Adipose tissue (tissue), 3 donors: Measurements from ENCODE around the gene ZDHHC1. TPM values are rescaled to one million over a fixed set of nuclear protein-coding genes. Genes with fewer than 3 reads are reported as not detected.

ENCODE experiments used
- H3K27ac ChIP-seq: one replicate; pipeline ENCODE4 v1.5.1; 2013; ENCODE audit warnings: low read depth, low read length
- WGBS, 3 donors: extraction: QIAGEN DNeasy Blood & Tissue Kit; methylation state at CpG; one replicate each; pipeline ENCODE4 v1.1.7; 2013; 5-methylcytosine and 5-hydroxymethylcytosine counted together
- polyA plus RNA-seq, 3 donors: library from polyadenylated mRNA; stranded (reverse); fragments of 200-250 nt; gene quantifications; one replicate each; pipeline ENCODE4 v1.2.3, GENCODE V29; 2013
- donor health status: healthy with polysubstance abuse.
- donor health status: Bipolar disorder and iron deficiency.
- donor health status: healthy.

Gene ZDHHC1
- polyA plus RNA-seq, 3 donors, result 6.8 to 8.9 (median 7.8) TPM

DNA sequence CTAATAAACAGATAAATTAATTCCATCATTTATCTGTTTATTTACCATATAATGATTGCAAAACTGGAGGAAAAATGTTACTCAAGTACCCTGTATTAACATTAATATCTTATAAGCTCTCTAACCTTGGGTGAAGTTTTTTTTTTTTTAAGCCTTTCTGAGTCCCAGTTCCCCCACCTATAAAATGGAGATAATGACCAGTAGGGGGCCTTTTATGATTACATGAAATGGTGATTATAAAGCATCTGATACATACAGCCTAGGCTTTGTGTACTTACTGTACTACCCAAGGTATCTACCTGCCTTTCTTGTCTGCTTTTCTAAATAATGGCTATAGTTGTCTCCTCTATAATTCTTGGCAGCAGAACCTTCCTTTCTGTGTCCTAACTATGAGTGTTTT, 67.1 kb downstream of the ZDHHC1 start:
- H3K27ac ChIP-seq, result no peak overlapping the region

- H3K27ac ChIP-seq, result no peak overlapping the region
- 74 to 78% (median 76%) methylated on average over 3 of the region's 3 CpGs for WGBS, 3 donors
Observed at GRCh38 chr16:67346341-67346740, 69.9 kb downstream of the ZDHHC1 start.

DNA sequence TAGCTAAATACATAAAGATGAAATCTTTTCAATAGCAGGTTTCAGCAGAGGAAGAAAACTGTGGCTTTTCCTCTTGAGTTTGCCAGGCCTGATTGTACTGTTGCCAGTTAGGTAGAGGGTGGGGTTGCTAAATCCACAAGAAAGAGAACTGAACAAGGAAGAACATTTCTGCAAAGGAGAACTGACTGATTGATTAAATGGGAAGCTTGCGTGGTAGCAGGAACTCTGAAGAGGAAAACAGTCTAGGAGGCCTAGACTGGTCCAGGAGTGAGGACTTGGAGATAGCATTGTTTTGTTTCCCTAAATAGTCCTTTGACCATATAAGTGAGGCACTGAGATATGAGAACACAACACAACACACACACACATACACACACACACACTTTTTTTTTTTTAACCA, 70.9 kb downstream of the ZDHHC1 start:
- WGBS, 3 donors, result 45 to 82% (median 65%) methylated on average over 1 of the region's 1 CpG
- H3K27ac ChIP-seq, result no peak overlapping the region

Other genes with a start within 250 kb of the ZDHHC1 start
- gene NOL3, start 245.9 kb downstream of the ZDHHC1 start, polyA plus RNA-seq, result 10 to 100 TPM; 31.0 to 62.3 (median 34.3) TPM
- gene MATCAP1, start 232.5 kb downstream of the ZDHHC1 start, polyA plus RNA-seq, result 10 to 100 TPM; 13.0 to 32.0 (median 28.2) TPM
- gene EXOC3L1, start 226.3 kb downstream of the ZDHHC1 start, polyA plus RNA-seq, result 10 to 100 TPM in 1 of 3 donors, 1 to 10 TPM in 2; 3.1 to 14.4 (median 9.4) TPM
- 10 to 100 TPM; 25.5 to 72.6 (median 52.0) TPM for gene E2F4, start 224.3 kb downstream of the ZDHHC1 start, polyA plus RNA-seq
- 10 to 100 TPM in 1 of 3 donors, 1 to 10 TPM in 2; 1.8 to 35.7 (median 4.5) TPM for gene ELMO3, start 217.3 kb downstream of the ZDHHC1 start, polyA plus RNA-seq
- gene TMEM208, start 189.3 kb downstream of the ZDHHC1 start, polyA plus RNA-seq, result 10 to 100 TPM; 65.4 to 77.4 (median 75.5) TPM
- 10 to 100 TPM; 11.3 to 41.7 (median 33.4) TPM for gene FHOD1, start 169.0 kb downstream of the ZDHHC1 start, polyA plus RNA-seq
- gene SLC9A5, start 167.5 kb downstream of the ZDHHC1 start, polyA plus RNA-seq, result 1 to 10 TPM in 1 of 3 donors, under 1 TPM in 2; 0.26 to 1.6 (median 0.82) TPM
- gene PLEKHG4, start 136.9 kb downstream of the ZDHHC1 start, polyA plus RNA-seq, result 10 to 100 TPM in 2 of 3 donors, 1 to 10 TPM in 1; 5.6 to 12.6 (median 11.6) TPM
- gene KCTD19, start 89.7 kb downstream of the ZDHHC1 start, polyA plus RNA-seq, result under 1 TPM in 2 of 3 donors, not detected in 1; 0.05 to 0.56 TPM
- gene LRRC36, start 89.7 kb downstream of the ZDHHC1 start, polyA plus RNA-seq, result 1 to 10 TPM in 1 of 3 donors, under 1 TPM in 2; 0.15 to 1.1 (median 0.82) TPM
- 10 to 100 TPM; 11.1 to 33.7 (median 16.8) TPM for gene TPPP3, start 23.0 kb downstream of the ZDHHC1 start, polyA plus RNA-seq
- 1 to 10 TPM; 1.3 to 5.4 (median 2.4) TPM for gene HSD11B2, start 14.6 kb upstream of the ZDHHC1 start, polyA plus RNA-seq
- 10 to 100 TPM; 34.0 to 77.2 (median 67.3) TPM for gene ATP6V0D1, start 64.7 kb upstream of the ZDHHC1 start, polyA plus RNA-seq
- under 1 TPM in 1 of 3 donors, not detected in 2; 0.09 TPM for gene AGRP, start 67.1 kb upstream of the ZDHHC1 start, polyA plus RNA-seq
- gene RIPOR1, start 112.4 kb upstream of the ZDHHC1 start, polyA plus RNA-seq, result 10 to 100 TPM; 26.1 to 74.9 (median 61.1) TPM
- gene CTCF, start 146.0 kb upstream of the ZDHHC1 start, polyA plus RNA-seq, result 10 to 100 TPM; 12.4 to 26.0 (median 15.2) TPM
- gene CARMIL2, start 228.7 kb upstream of the ZDHHC1 start, polyA plus RNA-seq, result 1 to 10 TPM in 2 of 3 donors, under 1 TPM in 1; 0.45 to 1.9 (median 1.7) TPM
- 10 to 100 TPM; 12.7 to 15.6 (median 13.3) TPM for gene ACD, start 243.8 kb upstream of the ZDHHC1 start, polyA plus RNA-seq
- gene PARD6A, start 244.5 kb upstream of the ZDHHC1 start, polyA plus RNA-seq, result 10 to 100 TPM in 1 of 3 donors, 1 to 10 TPM in 2; 1.7 to 24.8 (median 3.4) TPM